ENCODE measurements around the gene SUGCT. TPM values are rescaled to one million over a fixed set of nuclear protein-coding genes. Genes with fewer than 3 reads are reported as not detected.
"Not testable (repeated sequence)": the region's sequence is repeated elsewhere in the genome, so short reads cannot be mapped to it uniquely, and the experiment has no call there.

The SUGCT gene
- total and polyA plus RNA-seq, 8 donors, result 0.73 to 1.9 (median 1.2) TPM

- 89 to 91% methylated on average over 2 of the region's 2 CpGs for WGBS, 2 donors
- DNase-seq (no peak), FAIRE-seq (no peak), ATAC-seq (no peak)
- no peak for TF ChIP-seq CTCF (IDR thresholded peaks at IDR 0.05)
- Histone ChIP-seq H3K4me1 (no peaks in the 10 kb centered on the region), H3K36me3 (no peaks in the 10 kb centered on the region), H3K27me3 (no peaks in the 10 kb centered on the region), H3K4me3 (no peak overlapping the region), H3K27ac (no peak overlapping the region), H3K9me3 (no peaks in the 10 kb centered on the region)
- intact Hi-C loops (cut with DNase I), result no loop called here
Observed at GRCh38 chr7:40162516-40162915, 27.7 kb downstream of the SUGCT start.

- Histone ChIP-seq H3K4me1 (no peaks in the 10 kb centered on the region), H3K9me3 (no peaks in the 10 kb centered on the region), H3K27me3 (no peaks in the 10 kb centered on the region), H3K4me3 (no peak overlapping the region), H3K36me3 (no peaks in the 10 kb centered on the region), H3K27ac (no peak overlapping the region)
- intact Hi-C loops (cut with DNase I), result no loop called here
- ATAC-seq (no peak), FAIRE-seq (no peak), DNase-seq (no peak)
- no peak for TF ChIP-seq CTCF (IDR thresholded peaks at IDR 0.05)
- 61% methylated on average over 1 of the region's 1 CpG for WGBS, 2 donors
Observed at GRCh38 chr7:40165216-40165615, 30.4 kb downstream of the SUGCT start.

- ATAC-seq (no peak), FAIRE-seq (no peak), DNase-seq (no peak)
- H3K4me3 ChIP-seq, result no peak overlapping the region
- H3K36me3 ChIP-seq, result no peaks in the 10 kb centered on the region
- H3K9me3 ChIP-seq, result no peaks in the 10 kb centered on the region
- no peaks in the 10 kb centered on the region for H3K27me3 ChIP-seq
- no peak for TF ChIP-seq CTCF (IDR thresholded peaks at IDR 0.05)
- 89 to 93% methylated on average over 3 of the region's 3 CpGs for WGBS, 2 donors
- intact Hi-C loops (cut with DNase I), result no loop called here
- no peak overlapping the region for H3K27ac ChIP-seq
- no peaks in the 10 kb centered on the region for H3K4me1 ChIP-seq
Observed at GRCh38 chr7:40167291-40167690, 32.5 kb downstream of the SUGCT start.

- intact Hi-C loops (cut with DNase I); H3K9me3 ChIP-seq; H3K27ac ChIP-seq; H3K4me1 ChIP-seq; H3K4me3 ChIP-seq; H3K27me3 ChIP-seq; H3K36me3 ChIP-seq; ATAC-seq; FAIRE-seq; DNase-seq: not testable (repeated sequence)
- 93 to 97% methylated on average over 3 of the region's 3 CpGs for WGBS, 2 donors
Observed at GRCh38 chr7:40168266-40168665, 33.5 kb downstream of the SUGCT start.

DNA sequence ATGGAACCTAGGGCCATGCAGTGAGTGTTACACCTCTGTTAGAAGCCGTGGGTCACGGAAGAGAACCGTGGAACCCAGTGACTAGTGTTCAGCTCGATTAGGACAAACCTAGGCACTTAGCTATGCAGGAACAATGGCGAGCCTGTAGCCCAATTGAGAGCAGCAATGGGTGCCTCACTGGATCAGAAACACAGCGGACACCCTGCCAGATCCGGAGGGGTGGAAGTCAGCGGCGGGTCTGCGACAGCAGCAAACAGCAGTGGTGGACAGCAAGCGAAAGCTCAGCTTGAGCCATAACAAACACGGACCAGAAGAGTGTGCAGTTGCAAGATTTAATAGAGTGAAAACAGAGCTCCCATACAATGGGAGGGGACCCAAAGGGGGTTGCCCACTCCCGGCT is 38.3 kb downstream of the SUGCT start:
- DNase-seq; ATAC-seq; H3K27me3 ChIP-seq; H3K4me1 ChIP-seq; H3K36me3 ChIP-seq; FAIRE-seq; H3K4me3 ChIP-seq; H3K27ac ChIP-seq; H3K9me3 ChIP-seq; intact Hi-C loops (cut with DNase I): not testable (repeated sequence)
- 89 to 94% methylated on average over 12 to 13 of the region's 13 CpGs for WGBS, 2 donors

DNA sequence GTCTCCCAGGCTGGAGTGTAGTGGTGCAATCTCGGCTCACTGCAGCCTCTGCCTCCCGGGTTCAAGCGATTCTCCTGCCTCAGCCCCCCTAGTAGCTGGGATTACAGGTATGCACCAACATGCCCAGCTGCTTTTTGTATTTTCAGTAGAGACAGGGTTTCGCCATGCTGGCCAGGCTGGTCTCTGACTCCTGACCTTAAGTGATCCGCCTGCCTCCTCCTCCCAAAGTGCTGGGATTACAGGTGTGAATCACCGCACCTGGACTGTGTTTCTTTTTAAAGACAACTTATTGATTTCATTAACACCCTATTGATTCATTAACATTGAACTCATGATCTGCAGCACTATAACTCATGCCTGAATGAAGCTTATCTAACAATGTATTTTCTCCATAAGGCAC is 40.5 kb downstream of the SUGCT start:
- FAIRE-seq; ATAC-seq; DNase-seq; intact Hi-C loops (cut with DNase I); H3K36me3 ChIP-seq; H3K4me1 ChIP-seq; H3K9me3 ChIP-seq; H3K27me3 ChIP-seq; H3K27ac ChIP-seq; H3K4me3 ChIP-seq: not testable (repeated sequence)
- WGBS, 2 donors, result 80 to 92% methylated on average over 6 of the region's 6 CpGs
